Adipose tissue (tissue), 3 donors: Measurements from ENCODE around the gene SERPINB4. TPM values are rescaled to one million over a fixed set of nuclear protein-coding genes. Genes with fewer than 3 reads are reported as not detected.
"Not testable (repeated sequence)": the region's sequence is repeated elsewhere in the genome, so short reads cannot be mapped to it uniquely, and the experiment has no call there.

Experiments
- H3K27ac ChIP-seq: one replicate; pipeline ENCODE4 v1.5.1; 2013; ENCODE audit warnings: low read depth, low read length
- WGBS, 3 donors: extraction: QIAGEN DNeasy Blood & Tissue Kit; methylation state at CpG; one replicate each; pipeline ENCODE4 v1.1.7; 2013; 5-methylcytosine and 5-hydroxymethylcytosine counted together
- polyA plus RNA-seq, 3 donors: library from polyadenylated mRNA; stranded (reverse); fragments of 200-250 nt; gene quantifications; one replicate each; pipeline ENCODE4 v1.2.3, GENCODE V29; 2013
- donor health status: healthy with polysubstance abuse.
- donor health status: Bipolar disorder and iron deficiency.
- donor health status: healthy.

SERPINB4 gene
- polyA plus RNA-seq, 3 donors: 0.16 TPM; not detected in 2

DNA sequence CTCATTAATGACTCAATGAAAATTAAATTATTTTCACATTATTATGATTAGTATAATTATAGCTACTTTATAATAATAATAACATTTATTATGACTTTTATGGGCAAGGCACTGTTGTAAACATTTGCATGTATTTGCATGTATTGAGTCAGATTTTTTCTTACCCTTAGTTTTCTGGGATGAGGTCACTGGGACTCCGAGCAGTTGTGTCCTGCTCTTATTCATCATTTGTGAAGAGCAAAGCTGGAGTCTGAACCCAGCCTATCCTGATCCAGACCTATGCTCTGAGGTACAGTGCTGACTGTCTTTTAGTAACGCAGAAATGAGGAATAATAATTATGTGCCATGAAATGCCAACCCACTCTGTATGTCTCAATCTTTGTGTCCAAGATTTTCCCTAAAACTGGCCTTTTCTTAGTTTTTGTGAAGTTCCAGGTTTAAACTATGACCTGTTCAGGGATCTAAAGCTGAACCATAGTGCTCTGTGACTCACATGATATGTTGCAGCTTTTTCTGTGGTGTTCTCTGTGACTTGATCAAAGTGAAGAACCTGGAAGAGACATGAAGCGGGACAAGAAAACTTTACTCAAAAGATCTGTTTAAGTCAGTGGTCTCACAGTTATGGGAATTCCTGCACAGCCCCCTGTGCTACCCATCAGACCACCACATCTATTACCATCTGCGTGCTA lies 1.2 kb downstream of the SERPINB4 start:
- H3K27ac ChIP-seq: not testable (repeated sequence)
- WGBS, 3 donors: 81 to 91% (median 91%) methylated on average over 4 of the region's 4 CpGs

DNA sequence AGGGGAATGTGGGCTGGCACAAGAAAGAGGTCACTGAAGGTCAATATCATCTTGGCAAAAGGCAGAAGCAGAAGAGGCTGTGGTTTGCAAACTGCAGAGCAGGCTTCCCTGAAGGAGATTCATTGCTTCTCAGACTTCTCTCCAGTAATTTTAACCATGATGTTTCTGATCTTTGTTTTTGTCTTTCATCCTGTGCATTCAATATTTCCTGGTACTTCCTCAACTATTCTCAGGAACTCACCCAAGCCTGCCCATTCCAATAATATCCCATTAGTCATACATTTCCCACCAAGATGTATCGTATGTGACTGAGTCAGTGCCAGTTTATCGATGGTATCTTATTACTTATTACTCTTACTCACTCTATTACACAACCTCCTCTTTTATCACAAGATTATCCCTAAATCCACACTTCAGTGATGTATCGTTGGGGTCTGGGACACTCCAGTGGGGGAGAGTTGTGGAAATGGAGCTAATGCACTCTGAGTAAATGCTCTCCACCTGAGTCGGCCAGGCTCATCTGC lies 2.8 kb downstream of the SERPINB4 start:
- not testable (repeated sequence) for H3K27ac ChIP-seq
- WGBS, 3 donors: 89 to 91% (median 90%) methylated on average over 4 of the region's 4 CpGs

DNA sequence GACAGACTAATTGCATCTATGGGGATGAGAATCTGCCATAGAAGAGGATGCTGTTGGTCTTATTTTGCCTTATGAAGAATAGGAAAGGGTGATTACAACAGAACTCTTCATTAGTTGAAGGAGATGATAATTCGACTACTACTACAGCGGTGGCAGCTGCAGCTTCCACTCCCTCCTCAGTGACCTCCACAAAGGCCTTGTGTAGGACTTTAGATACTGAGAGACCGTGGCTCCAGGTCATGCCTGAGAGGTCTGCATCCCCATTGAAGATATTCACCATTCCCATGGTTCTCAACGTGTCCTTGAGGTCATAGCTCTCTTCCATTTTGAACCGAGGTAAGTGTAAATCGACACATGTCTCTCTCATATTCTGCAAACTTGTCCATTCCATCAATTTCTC lies 6.4 kb downstream of the SERPINB4 start:
- H3K27ac ChIP-seq: no peak overlapping the region
- 84 to 90% (median 89%) methylated on average over 6 of the region's 6 CpGs for WGBS, 3 donors

DNA sequence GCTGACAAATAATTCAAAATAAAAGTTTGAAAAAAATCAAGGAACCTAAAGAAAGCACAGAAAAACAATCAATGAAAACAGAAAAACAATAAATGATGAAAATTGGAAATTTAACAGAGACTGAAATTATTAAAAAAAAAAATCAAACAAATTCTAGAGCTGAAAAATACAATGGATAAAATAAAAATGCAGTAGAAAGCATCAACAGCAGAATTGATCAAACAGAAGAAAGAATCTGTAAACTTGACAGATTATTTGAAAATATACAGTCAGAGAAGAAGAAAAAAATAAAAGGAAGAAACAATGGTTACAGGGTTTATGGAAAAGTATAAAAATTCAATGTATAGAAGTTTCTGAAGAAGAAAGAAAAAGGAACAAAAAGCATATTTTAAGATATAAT lies 16.2 kb downstream of the SERPINB4 start:
- no peak overlapping the region for H3K27ac ChIP-seq

DNA sequence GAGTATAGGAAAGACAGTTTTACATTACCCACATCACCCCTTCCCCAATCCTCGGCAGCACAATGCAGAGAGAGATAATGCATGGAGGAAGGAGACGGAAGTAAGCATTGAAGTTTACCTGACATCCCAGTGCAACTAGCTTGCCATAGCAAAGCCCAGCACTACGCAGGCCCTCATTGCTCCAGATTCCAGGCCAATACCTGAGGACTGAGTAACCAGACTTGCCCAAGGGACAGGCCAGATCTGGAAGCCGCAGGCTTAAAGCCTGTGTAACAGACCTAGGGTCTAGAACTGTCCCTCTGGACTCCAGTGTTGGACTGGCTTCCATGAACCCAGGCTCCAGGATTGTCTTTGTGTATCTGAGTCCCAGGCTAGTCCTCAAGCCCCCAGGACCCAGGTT lies 17.6 kb downstream of the SERPINB4 start:
- 58 to 86% (median 75%) methylated on average over 4 of the region's 4 CpGs for WGBS, 3 donors
- no peak overlapping the region for H3K27ac ChIP-seq

DNA sequence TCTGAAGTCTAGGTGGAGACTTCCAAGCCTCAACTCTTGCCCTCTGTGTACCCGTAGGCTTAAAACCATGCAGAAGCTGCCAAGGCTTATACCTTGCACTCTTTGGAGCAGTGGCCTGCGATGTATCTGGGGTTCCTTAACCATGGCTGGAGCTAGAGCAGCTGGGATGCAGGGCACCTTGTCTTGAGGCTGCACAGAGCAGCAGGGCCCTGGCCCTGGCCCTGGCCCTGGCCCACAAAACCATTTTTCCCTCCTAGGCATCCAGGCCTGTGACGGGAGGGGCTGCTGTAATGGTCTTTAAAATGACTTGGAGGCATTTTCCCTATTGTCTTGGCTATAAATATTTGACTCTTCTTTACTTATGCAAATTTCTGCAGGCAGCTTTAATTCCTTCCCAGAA lies 19.2 kb downstream of the SERPINB4 start:
- no peak overlapping the region for H3K27ac ChIP-seq
- 79 to 89% (median 87%) methylated on average over 3 of the region's 3 CpGs for WGBS, 3 donors

DNA sequence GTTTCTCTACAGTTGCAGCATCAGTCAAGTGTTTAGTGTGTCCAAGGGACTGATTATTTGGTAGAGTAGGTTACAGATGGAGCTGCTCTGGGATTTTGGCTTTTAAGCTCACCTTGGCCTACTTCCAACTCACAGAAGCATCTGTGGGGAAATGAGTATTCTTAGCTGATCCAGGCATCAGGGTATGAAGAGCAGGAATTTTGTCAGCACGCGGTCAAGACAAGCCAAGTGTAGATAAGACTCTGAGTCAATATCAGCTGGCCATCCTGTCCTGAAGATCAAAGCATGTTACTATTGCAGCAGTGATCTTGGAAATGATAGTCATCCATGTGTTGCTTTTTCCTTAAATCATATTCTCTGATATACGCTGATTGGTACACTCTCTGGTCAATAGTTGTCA lies 24.4 kb downstream of the SERPINB4 start:
- H3K27ac ChIP-seq: no peak overlapping the region
- WGBS, 3 donors: 72 to 90% (median 89%) methylated on average over 3 of the region's 3 CpGs

DNA sequence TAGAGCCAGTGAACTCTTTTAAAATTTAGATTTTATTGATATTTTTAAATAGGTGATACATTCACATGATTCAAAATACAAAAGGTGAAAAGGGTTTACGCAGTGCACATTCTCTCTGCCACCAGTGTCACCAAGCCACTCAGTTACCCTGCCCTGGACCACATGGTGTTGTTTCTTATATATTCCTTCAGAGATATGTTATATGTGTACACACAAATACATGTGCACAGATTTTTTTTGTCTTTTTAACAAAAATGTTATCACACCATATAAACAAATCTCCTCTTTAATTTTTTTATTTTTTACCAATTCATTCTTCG lies 26.2 kb downstream of the SERPINB4 start:
- H3K27ac ChIP-seq: no peak overlapping the region
- 85 to 92% (median 90%) methylated on average over 2 of the region's 2 CpGs for WGBS, 3 donors

DNA sequence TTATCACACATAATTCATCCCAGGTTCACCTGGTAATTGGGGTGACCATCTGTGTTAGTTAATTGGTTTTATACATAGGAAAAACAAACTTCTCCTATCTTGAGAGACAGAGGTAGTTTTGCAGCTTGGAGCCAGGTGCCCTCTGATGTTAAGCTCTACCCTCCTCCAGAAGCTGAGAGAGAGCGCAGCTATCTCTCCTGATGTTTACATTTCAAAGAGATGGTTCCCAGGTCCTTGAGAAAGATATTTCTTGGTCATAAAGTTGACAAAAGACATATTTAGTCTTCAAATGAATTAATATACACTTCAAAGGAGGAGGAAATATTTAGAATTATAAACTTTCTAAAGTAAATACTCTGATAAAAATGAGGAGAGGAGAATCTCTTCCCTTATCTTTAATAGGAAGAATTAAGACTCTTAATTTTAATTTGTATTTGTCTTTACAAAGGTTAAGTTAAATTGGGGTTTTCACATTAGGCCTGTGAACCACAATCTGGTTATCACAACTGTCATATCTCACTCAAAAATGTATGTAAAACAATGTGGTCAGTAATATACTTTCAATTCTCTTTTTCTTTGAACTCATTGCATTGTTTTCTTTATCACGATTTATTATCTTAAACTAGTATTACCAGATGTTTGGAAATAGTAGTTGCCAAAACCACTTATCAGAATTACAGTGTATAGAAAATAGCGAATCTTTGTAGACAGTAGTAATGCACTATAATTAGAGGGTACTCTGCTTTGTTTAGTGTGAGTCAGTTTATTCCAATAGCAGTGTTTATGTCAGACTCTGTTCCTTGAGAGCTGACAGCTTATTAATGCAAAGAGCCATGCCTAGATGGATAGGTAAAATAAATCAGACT lies 26.8 kb downstream of the SERPINB4 start:
- 25 to 38% (median 33%) methylated on average over 3 of the region's 3 CpGs for WGBS, 3 donors
- H3K27ac ChIP-seq: no peak overlapping the region

DNA sequence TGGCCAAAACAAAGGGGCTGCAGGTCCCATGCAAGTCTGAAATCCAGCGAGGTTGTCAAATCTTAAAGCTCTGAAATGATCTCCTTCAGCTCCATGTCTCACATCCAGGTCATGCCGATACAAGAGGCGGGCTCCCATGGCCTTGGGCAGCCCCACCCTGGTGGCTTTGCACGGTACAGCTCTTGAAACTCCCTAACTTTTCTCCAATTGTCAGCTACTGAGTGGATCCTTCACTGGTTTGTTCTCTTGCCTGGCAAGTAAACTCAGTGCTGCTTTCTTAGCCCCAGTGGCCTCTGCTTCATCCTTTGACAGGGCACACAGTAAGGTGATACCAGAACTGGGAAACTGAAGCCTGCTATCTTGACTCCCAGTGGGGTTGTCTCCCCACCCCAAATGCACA lies 30.6 kb downstream of the SERPINB4 start:
- WGBS, 3 donors: 74 to 88% (median 84%) methylated on average over 4 of the region's 4 CpGs
- no peak overlapping the region for H3K27ac ChIP-seq

DNA sequence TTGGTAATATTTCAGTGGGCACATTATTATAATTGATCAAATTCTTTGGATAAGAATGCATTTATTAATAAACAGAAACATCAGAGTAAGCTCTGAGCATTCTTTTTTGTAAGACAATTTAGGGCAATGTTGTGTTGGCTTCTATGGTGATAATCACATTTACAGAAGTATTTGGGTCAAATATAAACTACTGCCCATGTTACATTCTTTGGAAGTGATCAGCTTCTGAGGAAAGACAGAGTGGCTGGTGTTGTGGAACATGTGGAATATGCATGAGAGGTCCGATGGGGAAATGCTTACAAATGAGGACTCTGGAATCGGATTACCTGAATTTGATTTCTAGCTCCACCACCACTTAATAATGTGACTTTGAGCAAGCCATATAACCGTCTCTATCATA lies 37.5 kb downstream of the SERPINB4 start:
- WGBS, 3 donors: 74 to 87% (median 81%) methylated on average over 3 of the region's 3 CpGs
- H3K27ac ChIP-seq: no peak overlapping the region

DNA sequence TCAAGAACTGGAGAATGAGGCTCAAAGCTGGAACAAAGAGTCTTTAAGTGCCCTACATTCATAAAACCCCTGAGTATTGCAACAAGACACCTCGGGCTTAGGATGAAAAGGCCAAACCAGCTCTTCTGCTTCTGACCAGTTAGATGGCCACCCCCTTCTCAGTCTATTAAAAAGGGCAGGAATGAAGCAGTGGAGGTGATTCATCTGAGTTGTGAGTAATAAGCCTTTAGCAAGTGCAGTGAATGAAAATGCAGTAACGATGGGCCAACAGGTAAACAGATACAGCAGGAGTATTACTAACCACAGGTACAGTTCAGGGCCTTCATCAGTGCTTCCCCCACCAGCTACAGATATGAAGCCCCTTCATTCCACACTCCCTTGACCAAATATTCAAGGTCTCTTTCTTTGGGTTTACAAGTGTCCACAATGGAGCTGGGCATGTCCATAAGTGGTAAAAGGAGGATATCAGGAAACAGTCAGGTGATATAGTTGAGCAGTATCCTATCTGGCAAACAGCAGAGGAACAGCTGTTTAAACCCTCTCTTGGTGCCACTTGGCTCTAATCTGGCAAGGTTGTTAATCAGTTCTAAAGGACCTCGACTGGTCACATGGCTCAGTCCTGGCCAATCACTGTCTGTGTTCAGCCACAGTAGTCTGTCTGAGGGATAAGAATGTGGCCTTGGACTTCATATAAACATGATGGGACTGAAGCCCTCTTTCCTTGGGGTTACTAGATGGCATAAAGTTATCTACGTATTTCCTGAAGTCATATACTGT lies 39.1 kb downstream of the SERPINB4 start:
- 55 to 86% (median 83%) methylated on average over 4 of the region's 4 CpGs for WGBS, 3 donors
- no peak overlapping the region for H3K27ac ChIP-seq

DNA sequence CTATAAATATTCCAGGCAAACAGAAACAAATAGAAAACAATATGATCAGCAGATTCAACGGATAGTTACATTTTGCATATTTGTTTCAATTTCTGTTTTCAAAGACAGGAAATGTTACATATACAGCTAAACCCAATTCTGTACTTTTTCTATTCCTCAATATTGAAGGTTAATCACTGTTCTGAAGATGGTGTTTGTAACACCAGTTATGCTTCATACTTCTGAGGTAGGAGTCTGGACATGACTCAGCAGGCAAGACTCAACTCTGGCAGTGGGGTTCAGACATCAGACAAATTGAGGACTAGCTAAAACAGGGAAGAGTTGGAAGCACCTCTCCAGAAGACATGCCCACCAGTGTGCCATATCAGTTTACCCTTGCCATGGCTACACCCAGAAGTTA lies 40.3 kb downstream of the SERPINB4 start:
- no peak overlapping the region for H3K27ac ChIP-seq
- WGBS, 3 donors: 0% methylated on average over 1 of the region's 1 CpG

DNA sequence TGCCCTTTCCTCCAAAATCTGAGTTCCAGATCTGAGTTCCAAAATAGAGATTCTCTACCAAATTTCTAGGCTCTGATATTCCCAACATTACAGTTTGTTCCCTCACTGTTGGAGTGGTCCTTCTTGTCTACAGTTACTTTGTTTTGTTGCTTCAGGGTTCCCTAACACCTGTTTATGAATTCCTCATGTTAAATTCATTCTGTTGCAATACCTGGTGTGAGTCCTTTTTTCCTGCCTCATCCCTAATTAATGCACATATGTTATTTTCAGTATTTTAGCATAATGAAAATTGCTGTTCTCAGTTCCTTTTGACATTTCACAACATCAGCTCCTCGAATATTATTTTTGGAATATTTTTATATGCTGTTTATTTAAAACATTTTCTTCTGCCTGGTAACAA lies 40.7 kb downstream of the SERPINB4 start:
- H3K27ac ChIP-seq: no peak overlapping the region
- WGBS, 3 donors: 61 to 65% (median 65%) methylated on average over 1 of the region's 1 CpG

DNA sequence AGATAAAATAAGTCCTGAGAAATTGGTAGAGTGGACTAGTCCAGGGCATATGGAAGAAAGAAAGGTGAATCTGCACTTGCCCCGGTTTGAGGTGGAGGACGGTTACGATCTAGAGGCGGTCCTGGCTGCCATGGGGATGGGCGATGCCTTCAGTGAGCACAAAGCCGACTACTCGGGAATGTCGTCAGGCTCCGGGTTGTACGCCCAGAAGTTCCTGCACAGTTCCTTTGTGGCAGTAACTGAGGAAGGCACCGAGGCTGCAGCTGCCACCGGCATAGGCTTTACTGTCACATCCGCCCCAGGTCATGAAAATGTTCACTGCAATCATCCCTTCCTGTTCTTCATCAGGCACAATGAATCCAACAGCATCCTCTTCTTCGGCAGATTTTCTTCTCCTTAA lies 47.1 kb downstream of the SERPINB4 start:
- H3K27ac ChIP-seq: no peak overlapping the region
- WGBS, 3 donors: 71 to 79% (median 73%) methylated on average over 14 of the region's 14 CpGs

DNA sequence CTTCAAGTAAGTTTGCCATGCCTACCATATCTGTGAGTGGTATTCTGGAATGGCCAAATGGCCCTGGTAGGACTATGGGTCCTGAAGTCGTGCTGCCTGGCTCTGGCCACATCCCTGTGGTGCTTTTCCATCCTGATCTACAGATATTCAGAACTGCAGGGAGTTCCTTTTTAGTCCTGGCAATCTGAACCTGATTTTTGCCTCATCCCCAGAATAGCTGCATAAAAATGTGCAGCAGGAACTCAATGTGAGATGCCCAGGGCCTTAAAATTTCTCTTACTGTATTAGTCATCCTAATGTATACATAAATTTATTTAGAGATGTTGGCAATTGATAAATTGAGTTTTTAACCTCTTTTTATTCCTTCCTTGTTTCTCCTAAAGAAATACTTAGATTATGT lies 51.6 kb downstream of the SERPINB4 start:
- H3K27ac ChIP-seq: no peak overlapping the region
- WGBS, 3 donors: 34 to 66% (median 58%) methylated on average over 1 of the region's 1 CpG

DNA sequence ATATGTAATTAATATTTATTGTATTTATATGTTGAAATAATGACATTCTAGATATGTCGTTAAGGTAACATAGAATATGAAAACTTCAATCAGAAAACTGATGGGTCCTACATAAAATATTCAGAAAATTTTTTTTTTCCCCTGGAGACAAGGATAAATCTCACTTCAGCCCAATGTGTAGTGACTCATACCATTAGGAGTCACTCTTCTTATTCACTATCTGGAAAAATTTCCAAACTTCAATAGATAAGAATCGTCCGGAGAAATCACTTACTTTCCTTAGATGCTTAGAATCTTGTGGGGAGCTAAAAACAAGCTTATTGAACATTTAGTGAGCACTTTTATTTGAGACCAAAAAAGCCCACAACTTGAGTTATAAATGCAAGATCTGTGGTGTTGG lies 52.3 kb downstream of the SERPINB4 start:
- WGBS, 3 donors: 73 to 80% (median 77%) methylated on average over 3 of the region's 3 CpGs
- no peak overlapping the region for H3K27ac ChIP-seq

DNA sequence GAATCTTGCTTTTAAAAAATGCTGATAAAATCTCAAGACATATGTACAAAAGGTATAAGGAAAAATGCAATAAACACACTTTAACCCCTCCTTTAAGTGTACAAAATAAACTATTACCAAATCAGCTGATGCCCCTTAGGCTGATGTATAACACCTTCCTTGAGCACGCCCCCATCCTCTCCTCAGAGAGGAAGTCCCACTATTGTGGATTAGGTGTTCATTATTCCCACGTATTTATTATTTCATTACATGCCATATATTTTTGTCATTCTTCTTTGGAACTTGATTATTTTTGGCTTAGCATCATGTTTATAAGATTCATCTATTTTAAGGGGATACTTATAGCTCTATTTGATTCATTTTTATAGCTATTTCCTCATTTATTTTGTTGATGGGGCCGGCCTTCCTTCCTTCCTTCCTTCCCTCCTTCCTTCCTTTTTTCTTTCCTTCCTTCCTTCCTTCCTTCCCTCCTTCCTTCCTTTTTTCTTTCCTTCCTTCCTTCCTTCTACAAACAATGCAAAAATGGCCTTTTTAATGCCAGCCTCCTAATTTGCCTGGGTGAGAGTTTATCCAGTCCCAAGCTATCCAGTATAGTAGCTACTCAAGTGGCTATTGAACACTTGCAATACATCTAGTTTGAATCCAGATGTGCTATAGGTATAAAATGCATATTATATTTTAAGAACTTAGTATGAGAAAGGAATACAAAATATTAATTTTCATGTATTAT lies 52.9 kb downstream of the SERPINB4 start:
- 62 to 80% (median 65%) methylated on average over 3 of the region's 3 CpGs for WGBS, 3 donors

DNA sequence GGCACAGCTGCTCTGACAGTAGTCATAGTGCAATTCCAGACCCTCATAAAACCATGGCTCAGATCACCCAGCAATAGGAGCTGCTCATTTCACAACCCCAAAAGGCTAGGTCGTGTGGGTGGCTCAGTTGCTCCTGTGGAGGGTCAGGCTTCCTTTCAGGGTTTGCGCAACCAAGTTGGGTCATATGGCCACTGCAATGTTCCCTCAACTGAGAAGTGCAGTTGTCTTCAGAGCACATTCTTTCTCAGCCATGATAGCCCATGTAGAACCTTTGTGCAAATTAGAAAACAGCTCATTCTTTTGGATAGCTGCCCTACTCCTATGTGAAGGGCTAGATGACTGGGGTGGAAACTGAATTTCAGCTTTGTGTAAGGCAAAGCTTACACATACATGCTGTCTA lies 53.7 kb downstream of the SERPINB4 start:
- no peak overlapping the region for H3K27ac ChIP-seq
- 57 to 73% (median 65%) methylated on average over 2 of the region's 2 CpGs for WGBS, 3 donors

More for the DNA sequence above, 52.9 kb downstream of the SERPINB4 start:
- no peak overlapping the region for H3K27ac ChIP-seq
